HepG2 (cell line): Measurements from ENCODE around the gene FHL3. TPM values are rescaled to one million over a fixed set of nuclear protein-coding genes. Genes with fewer than 3 reads are reported as not detected.

Source experiments
- AGO1 ChIP-seq: fragments of 200-400 bp; formaldehyde crosslinking; IDR thresholded peaks from 2 replicates; pipeline ENCODE4 v1.6.1; 2017; ENCODE audit warnings: mild to moderate bottlenecking, low read depth, low read length, moderate library complexity; ENCODE audit not compliant: poor library complexity, severe bottlenecking
- ASH2L ChIP-seq: fragments of 300-600, 200-600 bp; sonication (generic); IDR thresholded peaks from 2 replicates; pipeline ENCODE4 v1.7.0; 2017; ENCODE audit warnings: low read depth, mild to moderate bottlenecking, moderate library complexity, mixed read lengths, low read length; ENCODE audit not compliant: insufficient read length
- CBX2 ChIP-seq, 2 experiments: fragments of 200-600 bp in 1 of 2; sonication (generic); formaldehyde crosslinking in 1 of 2; IDR thresholded peaks; 2 replicates each; pipeline versions ENCODE4 v1.7.0 to v1.8.1; 2018 to 2022; ENCODE audit warnings: low read depth in 2 of 2, low read length in 1 of 2, mild to moderate bottlenecking in 1 of 2, missing genetic modification reagents in 1 of 2
- GPBP1L1 ChIP-seq: sonication (generic); formaldehyde crosslinking; IDR thresholded peaks from 2 replicates; pipeline ENCODE4 v1.5.0; 2020; ENCODE audit warnings: mild to moderate bottlenecking, missing genetic modification reagents
- HIC2 ChIP-seq: sonication (generic); formaldehyde crosslinking; IDR thresholded peaks from 2 replicates; pipeline ENCODE4 v1.9.0; 2022; ENCODE audit warnings: low read depth, missing genetic modification reagents
- KLF13 ChIP-seq: sonication (generic); formaldehyde crosslinking; IDR thresholded peaks from 2 replicates; pipeline ENCODE4 v1.4.0; 2020; ENCODE audit warnings: mild to moderate bottlenecking, missing genetic modification reagents
- KLF16 ChIP-seq, 2 experiments: sonication (generic) in 1 of 2; formaldehyde crosslinking in 1 of 2; IDR thresholded peaks; 2 replicates each; pipeline versions ENCODE4 v1.6.1 to v1.8.0; 2016 to 2023; ENCODE audit warnings: missing genetic modification reagents in 2 of 2, missing compliant biosample characterization in 1 of 2
- KLF6 ChIP-seq: IDR thresholded peaks from 2 replicates; pipeline ENCODE4 v1.8.0; 2016; ENCODE audit warnings: missing biosample characterization, missing genetic modification reagents
- MEF2D ChIP-seq: sonication (generic); formaldehyde crosslinking; IDR thresholded peaks from 2 replicates; pipeline ENCODE4 v1.5.1; 2020; ENCODE audit warnings: mild to moderate bottlenecking, missing genetic modification reagents
- PAX8 ChIP-seq: sonication (generic); formaldehyde crosslinking; IDR thresholded peaks from 2 replicates; pipeline ENCODE4 v1.8.0; 2022; ENCODE audit warnings: mild to moderate bottlenecking, missing genetic modification reagents, borderline replicate concordance
- POGK ChIP-seq: sonication (generic); formaldehyde crosslinking; conservative IDR thresholded peaks from 2 replicates; pipeline ENCODE4 v1.8.0; 2022; ENCODE audit warnings: mild to moderate bottlenecking, moderate library complexity, missing genetic modification reagents
- SRY ChIP-seq: sonication (generic); formaldehyde crosslinking; IDR thresholded peaks from 2 replicates; pipeline ENCODE4 v1.8.0; 2022; ENCODE audit warnings: mild to moderate bottlenecking, missing genetic modification reagents
- STAG1 ChIP-seq: sonication (generic); formaldehyde crosslinking; IDR thresholded peaks from 2 replicates; pipeline ENCODE4 v1.4.0; 2020; ENCODE audit warnings: missing genetic modification reagents
- ZC3H13 ChIP-seq: sonication (generic); formaldehyde crosslinking; IDR thresholded peaks from 2 replicates; pipeline ENCODE4 v1.8.1; 2023; ENCODE audit warnings: mild to moderate bottlenecking, missing genetic modification reagents, moderate library complexity
- ZNF326 ChIP-seq: sonication (generic); formaldehyde crosslinking; IDR thresholded peaks from 2 replicates; pipeline ENCODE4 v1.4.0; 2020; ENCODE audit warnings: missing genetic modification reagents, borderline replicate concordance
- ZNF362 ChIP-seq: sonication (generic); formaldehyde crosslinking; IDR thresholded peaks from 2 replicates; pipeline ENCODE4 v1.4.0; 2020; ENCODE audit warnings: missing genetic modification reagents, mild to moderate bottlenecking, borderline replicate concordance
- ZNF432 ChIP-seq: sonication (generic); formaldehyde crosslinking; IDR thresholded peaks from 2 replicates; pipeline ENCODE4 v1.5.0; 2020; ENCODE audit warnings: missing genetic modification reagents, mild to moderate bottlenecking, borderline replicate concordance
- ZNF460 ChIP-seq: sonication (generic); formaldehyde crosslinking; IDR thresholded peaks from 2 replicates; pipeline ENCODE4 v1.5.1; 2020; ENCODE audit warnings: missing genetic modification reagents, mild to moderate bottlenecking, borderline replicate concordance
- ZNF724P ChIP-seq: sonication (generic); formaldehyde crosslinking; IDR thresholded peaks from 2 replicates; pipeline ENCODE4 v1.8.0; 2022; ENCODE audit warnings: missing genetic modification reagents, borderline replicate concordance
- ZNF761 ChIP-seq: sonication (generic); formaldehyde crosslinking; conservative IDR thresholded peaks from 2 replicates; pipeline ENCODE4 v1.4.0; 2020; ENCODE audit warnings: mild to moderate bottlenecking, missing genetic modification reagents
- ZSCAN9 ChIP-seq: IDR thresholded peaks from 2 replicates; pipeline ENCODE4 v1.6.1; 2016; ENCODE audit warnings: borderline replicate concordance
- polyA plus RNA-seq, 8 experiments: library from polyadenylated mRNA; depleted of rRNA in 3 of 8; stranded (reverse) in 7 of 8; unstranded in 1 of 8; fragments of >200 nt; fragmentation: Illumina TruSeq in 4 of 8; extraction: Trizol in 4 of 8; gene quantifications; 2 replicates each; pipeline versions ENCODE4 v1.2.1 to v1.2.3, GENCODE V29; 2011 to 2016; ENCODE audit warnings: low read depth in 4 of 8, missing spikeins in 1 of 8, mixed read lengths in 1 of 8; ENCODE audit not compliant: insufficient read depth in 1 of 8
- total RNA-seq, 5 experiments: library from RNA; depleted of rRNA; stranded (reverse); fragments of >200 nt; fragmentation: Illumina TruSeq; extraction: Trizol; gene quantifications; 2 replicates each; pipeline ENCODE4 v1.2.3, GENCODE V29; 2016; ENCODE audit warnings: low read depth in 1 of 5
- TF ChIP-seq, protein P1 (sequence below): IDR thresholded peaks from 2 replicates; pipeline ENCODE4 v1.6.1; 2012; ENCODE audit warnings: inconsistent platforms

FHL3 gene
- total and polyA plus RNA-seq, 2 of the 13 experiments (the other 11 are each of a cell fraction or from before 2014, with no cell fraction given) = 2.8 to 6.6 TPM

GRCh38 chr1:38012363-38013226 is 7.3 kb upstream of the FHL3 start, which contains the start of gene UTP11 (continued):
- peak; percentile 62; the same call in 1 of the 2 replicates for TF ChIP-seq HIC2 (CRISPR knock-in tag)
- TF ChIP-seq STAG1 (CRISPR knock-in tag) = no peak
- TF ChIP-seq POGK (CRISPR knock-in tag) = peak; percentile 91
- peak; percentile 7; the same call in 1 of the 2 replicates for TF ChIP-seq ZNF460 (CRISPR knock-in tag)
- TF ChIP-seq ZNF362 (CRISPR knock-in tag) = peak; percentile 25; the same call in 1 of the 2 replicates
- peak; percentile 93 to 97; a peak in 3 of 4 replicates for TF ChIP-seq KLF16 (CRISPR knock-in tag; IDR thresholded peaks at IDR 0.05)
- TF ChIP-seq, protein P1, sequence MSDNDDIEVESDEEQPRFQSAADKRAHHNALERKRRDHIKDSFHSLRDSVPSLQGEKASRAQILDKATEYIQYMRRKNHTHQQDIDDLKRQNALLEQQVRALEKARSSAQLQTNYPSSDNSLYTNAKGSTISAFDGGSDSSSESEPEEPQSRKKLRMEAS = peak; percentile 100
- TF ChIP-seq CBX2 (IDR thresholded peaks at IDR 0.05; ENCODE audit: low read depth, low read length) = no peak
- TF ChIP-seq CBX2 (CRISPR knock-in tag; IDR thresholded peaks at IDR 0.05; ENCODE audit: low read depth) = no peak; the same call in 1 of the 2 replicates
- TF ChIP-seq ZNF432 (CRISPR knock-in tag) = no peak
- peak; percentile 92 for TF ChIP-seq ZSCAN9 (CRISPR knock-in tag)
- TF ChIP-seq KLF13 (CRISPR knock-in tag) = peak; percentile 90; the same call in 1 of the 2 replicates
- no peak; the same call in 1 of the 2 replicates for TF ChIP-seq ZC3H13 (CRISPR knock-in tag)
- TF ChIP-seq PAX8 (CRISPR knock-in tag) = no peak; the same call in 1 of the 2 replicates
- peak; percentile 97 for TF ChIP-seq SRY (CRISPR knock-in tag)
- peak; percentile 97 for TF ChIP-seq KLF6 (CRISPR knock-in tag)
- peak; percentile 77 for TF ChIP-seq MEF2D (CRISPR knock-in tag)
- no peak for TF ChIP-seq ZNF326 (CRISPR knock-in tag)
- TF ChIP-seq GPBP1L1 (CRISPR knock-in tag) = no peak
- peak; percentile 87 for TF ChIP-seq ZNF761 (CRISPR knock-in tag)
- peak; percentile 97 for TF ChIP-seq ZNF724P (CRISPR knock-in tag)
- peak; percentile 27 for TF ChIP-seq AGO1
- TF ChIP-seq ASH2L = peak; percentile 90
